Stimulated activated CD8-positive, alpha-beta memory T cell treated with anti-CD3 and anti-CD28 coated beads, Interleukin-4, amount 100 ng/mL, for 1 hour (primary cell): ENCODE results near the gene PCDHGA5.
"Not testable (repeated sequence)": the region's sequence is repeated elsewhere in the genome, so short reads cannot be mapped to it uniquely, and the experiment has no call there.

Experiments
- DNase-seq, 2 donors: peaks; one replicate each; pipeline ENCODE4 v3.0.0-alpha.2; 2020; ENCODE audit warnings: low read depth in 2 of 2, low spot score in 1 of 2

Gene PCDHGA5

DNA sequence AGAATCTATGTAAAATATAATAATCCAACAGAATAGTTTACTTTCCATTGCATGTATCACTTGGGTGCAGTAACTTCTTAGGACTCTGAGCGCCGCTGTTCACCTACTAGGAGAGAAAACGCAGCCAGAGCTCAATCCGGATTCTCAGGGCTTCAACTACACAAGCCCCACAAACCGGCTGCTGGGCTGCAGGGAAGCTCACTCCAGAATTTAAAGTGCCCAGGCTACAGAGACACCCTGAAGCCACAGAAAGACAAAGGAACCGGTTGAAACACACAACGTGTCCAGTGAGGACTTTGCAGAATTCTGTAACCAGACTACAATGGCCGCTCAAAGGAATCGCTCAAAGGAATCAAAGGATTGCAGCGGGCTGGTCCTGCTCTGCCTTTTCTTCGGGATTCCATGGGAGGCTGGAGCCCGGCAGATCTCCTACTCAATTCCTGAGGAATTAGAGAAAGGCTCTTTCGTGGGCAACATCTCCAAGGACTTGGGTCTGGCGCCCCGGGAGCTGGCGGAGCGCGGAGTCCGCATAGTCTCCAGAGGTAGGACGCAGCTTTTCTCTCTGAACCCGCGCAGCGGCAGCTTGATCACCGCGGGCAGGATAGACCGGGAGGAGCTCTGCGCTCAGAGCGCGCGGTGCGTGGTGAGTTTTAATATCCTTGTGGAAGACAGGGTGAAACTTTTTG, 49.0 kb downstream of the PCDHGA5 start, which contains the start of gene PCDHGA10:
Gene PCDHGA10 (plus strand): TSS at position 134 of the 686 bp plus-strand sequence. CDS start 189 bp downstream, at position 323.
- no peak for DNase-seq

DNA sequence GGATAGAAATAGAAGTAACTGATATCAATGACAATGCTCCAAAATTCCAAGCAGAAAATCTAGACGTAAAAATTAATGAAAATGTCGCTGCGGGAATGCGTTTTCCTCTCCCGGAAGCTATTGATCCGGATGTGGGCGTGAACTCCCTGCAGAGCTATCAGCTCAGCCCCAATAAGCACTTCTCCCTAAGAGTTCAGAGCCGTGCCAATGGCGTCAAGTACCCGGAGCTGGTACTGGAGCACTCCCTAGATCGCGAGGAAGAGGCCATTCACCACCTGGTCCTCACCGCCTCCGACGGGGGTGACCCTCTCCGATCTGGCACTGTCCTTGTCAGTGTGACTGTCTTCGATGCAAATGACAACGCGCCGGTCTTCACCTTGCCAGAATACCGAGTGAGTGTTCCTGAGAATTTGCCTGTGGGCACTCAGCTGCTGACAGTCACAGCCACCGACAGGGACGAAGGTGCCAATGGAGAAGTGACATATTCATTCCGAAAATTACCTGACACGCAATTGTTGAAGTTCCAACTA, 49.6 kb downstream of the PCDHGA5 start:
- no peak for DNase-seq

DNA sequence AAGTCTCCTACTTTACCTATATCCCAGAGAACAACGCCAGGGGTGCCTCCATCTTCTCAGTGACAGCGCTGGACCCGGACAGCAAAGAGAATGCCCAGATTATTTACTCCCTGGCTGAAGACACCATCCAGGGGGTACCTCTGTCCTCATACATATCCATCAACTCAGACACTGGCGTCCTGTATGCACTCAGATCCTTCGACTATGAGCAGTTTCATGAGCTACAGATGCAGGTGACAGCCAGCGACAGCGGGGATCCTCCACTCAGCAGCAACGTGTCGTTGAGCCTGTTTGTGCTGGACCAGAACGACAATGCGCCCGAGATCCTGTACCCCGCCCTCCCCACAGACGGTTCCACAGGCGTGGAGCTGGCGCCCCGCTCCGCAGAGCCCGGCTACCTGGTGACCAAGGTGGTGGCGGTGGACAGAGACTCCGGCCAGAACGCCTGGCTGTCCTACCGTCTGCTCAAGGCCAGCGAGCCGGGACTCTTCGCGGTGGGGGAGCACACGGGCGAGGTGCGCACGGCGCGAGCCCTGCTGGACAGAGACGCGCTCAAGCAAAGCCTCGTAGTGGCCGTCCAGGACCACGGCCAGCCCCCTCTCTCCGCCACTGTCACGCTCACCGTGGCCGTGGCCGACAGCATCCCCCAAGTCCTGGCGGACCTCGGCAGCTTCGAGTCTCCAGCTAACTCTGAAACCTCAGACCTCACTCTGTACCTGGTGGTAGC, 50.7 kb downstream of the PCDHGA5 start:
- DNase-seq, result not testable (repeated sequence)

- DNase-seq, result not testable (repeated sequence)
Measured at GRCh38 chr5:141415275-141415618, 51.3 kb downstream of the PCDHGA5 start.
